DMS 273 (cell line): ENCODE results near the gene OR2T1.
"Not testable (repeated sequence)": the region's sequence is repeated elsewhere in the genome, so short reads cannot be mapped to it uniquely, and the experiment has no call there.

Experiments used
- DNase-seq: peaks from one replicate; lab custom pipeline; 2025; ENCODE audit not compliant: unreplicated experiment; lab: John Stamatoyannopoulos, UW

OR2T1 gene

DNA sequence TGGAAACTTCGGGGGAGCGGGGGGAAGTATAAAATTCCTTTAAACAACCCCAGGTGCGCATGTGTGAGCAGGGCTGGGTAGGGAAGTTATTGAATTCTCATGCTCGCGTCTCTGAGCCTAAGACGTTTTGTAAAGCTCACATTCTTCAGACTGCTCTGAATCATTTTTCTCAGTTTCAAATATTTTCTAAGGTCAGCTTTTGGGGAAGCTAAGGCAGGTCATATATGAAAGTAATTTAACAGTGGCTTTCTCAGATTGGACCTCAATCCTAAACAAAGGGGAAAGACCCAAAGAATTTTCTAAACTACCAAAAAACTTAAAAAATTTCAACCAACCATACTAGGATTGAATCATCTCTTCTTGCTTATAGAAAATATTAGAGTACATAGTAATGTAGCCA lies 32.1 kb downstream of the OR2T1 start:
- DNase-seq: not testable (repeated sequence)

DNA sequence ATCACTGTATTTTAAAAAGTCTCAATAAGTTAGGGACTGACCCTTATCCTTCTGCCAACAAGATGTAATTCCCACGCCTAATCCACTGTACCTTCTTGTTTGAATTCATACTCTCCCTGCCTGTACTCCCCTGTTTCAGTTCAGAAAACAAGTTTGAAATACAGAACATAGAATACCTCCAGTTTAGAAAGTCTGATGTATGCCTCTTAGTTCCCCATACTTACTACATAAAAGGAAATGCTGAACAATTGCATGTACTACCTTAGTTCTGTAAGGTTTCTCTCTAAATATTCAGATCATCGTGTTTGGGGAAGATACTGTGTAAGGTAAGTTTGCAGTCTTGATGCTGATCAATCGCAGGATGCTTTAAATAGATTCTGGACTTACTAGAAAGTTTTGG lies 33.5 kb downstream of the OR2T1 start:
- DNase-seq: not testable (repeated sequence)

DNA sequence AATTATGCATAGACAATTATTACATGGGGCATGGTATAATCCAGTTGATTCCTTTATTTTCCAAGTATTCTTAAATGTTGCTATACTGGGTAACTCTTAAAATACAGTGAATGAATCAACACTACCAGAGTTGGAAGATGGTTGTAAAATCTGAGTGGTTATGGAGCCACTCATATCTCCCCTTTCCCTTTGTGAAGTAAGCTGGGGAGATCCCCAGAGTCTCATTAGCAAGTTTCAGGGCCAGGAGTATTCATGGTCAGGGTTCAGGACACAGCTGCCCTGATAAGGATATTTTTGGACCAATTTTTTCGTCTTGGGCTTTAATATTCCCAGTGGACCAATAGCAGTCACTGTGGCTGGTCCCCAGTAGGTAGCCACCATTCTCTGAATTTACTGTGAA lies 35.8 kb downstream of the OR2T1 start:
- DNase-seq: not testable (repeated sequence)

DNA sequence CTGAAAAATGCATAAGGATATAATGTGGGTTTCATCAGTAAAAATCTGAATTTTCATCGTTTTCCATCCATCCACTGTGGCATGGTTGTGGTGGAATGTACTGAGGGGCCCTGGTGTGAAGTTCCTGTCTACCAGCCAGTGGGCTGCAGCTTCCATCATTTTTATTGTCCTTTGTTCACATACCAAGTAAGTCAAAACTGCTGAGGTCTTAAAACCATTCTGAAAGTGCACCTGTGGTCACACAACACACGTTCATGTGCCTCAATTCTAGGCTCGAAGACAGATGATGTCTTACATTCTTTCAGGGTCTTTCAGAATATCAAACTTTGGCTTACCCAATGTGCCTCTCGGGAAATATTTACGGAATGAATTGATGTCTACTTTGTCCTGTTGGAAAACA lies 36.4 kb downstream of the OR2T1 start:
- not testable (repeated sequence) for DNase-seq

DNA sequence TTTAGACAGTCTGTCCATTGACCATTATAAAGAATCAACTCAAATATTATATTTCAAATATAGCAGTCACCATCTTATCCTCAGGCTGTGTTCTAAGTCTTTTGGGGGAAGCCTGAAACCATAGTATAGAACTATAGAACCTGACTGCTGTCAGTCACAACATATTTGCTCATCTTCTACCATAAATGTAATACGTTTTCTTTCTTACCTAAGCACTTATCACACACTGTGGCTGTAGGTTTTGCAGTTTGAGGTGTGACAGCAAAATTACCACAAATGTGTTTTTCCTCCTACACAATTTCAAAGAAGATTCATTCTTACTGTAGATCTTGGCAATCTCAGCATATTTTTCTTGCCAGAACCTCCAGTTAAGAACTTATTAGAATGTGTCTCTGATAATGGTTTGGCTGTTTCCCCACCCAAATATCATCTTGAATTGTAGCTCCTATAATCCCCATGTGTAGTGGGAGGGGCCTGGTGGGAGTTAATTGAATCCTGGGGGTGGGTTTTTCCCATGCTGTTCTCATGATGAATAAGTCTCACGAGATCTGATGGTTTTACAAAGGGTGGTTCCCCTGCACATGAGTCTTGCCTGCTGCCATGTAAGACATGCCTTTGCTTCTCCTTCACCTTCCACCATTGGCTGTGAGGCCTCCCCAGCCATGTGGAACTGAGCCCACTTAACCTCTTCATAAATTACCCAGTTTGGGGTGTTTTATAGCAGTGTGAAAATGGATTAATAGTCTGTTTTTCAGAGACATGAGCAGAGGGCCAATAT lies 39.8 kb downstream of the OR2T1 start:
- not testable (repeated sequence) for DNase-seq

DNA sequence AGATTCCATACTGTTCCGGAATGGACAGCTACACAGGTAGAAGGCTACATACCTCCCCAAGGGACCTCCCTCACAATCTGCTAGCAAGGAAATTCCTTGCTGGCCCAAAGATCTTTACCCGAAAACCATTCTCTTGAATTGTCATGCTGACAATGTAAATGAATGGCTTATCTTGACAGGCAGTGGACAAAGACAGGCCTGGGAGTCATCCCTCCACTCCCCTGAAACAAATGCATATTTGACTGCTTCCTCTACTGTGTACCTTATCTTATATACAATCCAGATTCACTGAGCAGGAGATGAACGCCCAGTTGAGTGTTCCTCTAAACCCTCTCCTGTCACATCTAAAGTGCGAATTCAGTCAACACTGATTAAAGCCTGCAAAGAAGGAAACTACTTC lies 41.8 kb downstream of the OR2T1 start:
- DNase-seq: not testable (repeated sequence)

DNA sequence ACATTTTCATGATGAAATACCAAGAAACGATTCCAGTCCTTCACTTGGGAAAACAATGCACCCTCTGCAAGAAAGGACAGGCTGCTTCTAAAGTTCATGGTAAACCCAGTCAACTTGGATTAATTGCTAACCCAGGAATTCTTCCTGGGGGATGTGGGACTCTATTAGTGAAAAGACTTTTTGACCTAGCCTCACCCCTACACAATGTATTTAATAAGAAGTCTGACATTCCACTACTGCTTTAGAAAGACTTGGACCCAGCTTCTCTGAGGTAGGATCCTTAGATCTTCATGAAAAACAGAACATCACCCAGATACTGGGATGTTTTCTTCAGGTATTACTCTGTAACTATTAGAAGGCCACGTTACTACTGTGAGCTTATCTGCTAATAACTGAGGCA lies 42.6 kb downstream of the OR2T1 start, which contains the start of gene OR2T2:
Gene OR2T2, plus strand, starts transcription at position 239 of the 400 bp plus-strand sequence. CDS start 7,161 bp downstream, outside the sequence.
- not testable (repeated sequence) for DNase-seq

DNA sequence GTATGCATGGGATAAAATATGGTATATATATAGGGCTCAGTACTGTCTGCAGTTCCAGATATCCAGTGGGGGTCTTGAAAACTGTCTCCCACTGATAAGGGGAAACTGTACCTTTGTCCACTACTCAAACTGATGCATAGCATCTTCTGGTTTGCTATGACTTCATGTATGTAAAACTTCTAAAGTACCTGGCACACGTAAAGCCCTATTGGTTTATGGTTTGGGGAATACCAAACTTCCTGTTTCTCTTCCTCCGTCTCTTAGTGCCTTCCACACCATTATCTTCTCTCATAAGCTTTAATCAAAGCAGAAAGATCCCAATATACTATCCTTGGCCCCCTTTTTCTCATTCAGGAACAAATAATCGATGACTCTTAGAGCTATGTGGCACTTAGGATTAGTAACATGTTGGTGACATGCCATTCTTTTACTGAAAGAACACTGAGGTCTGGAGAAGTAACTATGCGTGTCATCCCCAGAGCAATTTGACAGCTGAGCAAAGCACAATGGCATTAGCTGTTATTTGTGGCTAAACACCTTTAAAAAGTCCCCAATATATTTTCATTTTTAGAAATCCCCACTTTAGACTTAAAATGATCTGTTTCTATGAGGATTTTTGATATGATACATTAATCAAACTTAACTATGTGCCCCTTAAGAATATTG lies 45.7 kb downstream of the OR2T1 start:
- DNase-seq: not testable (repeated sequence)

DNA sequence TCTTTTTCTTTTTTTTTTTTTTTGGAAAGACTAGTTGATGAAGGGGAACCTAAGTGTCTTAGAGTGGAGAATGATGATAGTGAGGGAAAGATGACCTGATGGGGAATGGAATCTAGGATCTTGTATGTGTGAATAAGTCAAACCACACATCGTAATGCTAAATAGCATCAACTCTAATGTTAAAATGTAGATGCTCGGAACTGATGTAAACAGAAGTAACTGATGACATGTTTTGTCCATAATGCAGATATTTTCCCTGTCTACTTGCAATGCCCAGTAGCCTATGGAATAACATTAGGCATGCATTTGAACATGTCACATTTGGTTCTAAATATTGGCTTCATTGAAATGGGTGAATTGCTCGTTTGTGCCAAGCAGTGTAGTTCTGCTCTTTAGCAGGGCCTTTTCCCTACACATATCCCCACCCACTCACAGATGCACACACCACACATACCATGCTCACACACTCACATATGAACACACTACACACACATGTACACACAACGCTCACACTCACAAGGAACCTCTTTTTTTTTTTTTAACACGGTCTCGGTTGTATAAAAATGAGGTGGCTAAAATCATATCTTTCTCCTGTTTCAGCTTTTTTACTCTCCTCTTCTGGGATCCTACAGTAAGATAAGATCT lies 47.1 kb downstream of the OR2T1 start:
- DNase-seq: not testable (repeated sequence)

DNA sequence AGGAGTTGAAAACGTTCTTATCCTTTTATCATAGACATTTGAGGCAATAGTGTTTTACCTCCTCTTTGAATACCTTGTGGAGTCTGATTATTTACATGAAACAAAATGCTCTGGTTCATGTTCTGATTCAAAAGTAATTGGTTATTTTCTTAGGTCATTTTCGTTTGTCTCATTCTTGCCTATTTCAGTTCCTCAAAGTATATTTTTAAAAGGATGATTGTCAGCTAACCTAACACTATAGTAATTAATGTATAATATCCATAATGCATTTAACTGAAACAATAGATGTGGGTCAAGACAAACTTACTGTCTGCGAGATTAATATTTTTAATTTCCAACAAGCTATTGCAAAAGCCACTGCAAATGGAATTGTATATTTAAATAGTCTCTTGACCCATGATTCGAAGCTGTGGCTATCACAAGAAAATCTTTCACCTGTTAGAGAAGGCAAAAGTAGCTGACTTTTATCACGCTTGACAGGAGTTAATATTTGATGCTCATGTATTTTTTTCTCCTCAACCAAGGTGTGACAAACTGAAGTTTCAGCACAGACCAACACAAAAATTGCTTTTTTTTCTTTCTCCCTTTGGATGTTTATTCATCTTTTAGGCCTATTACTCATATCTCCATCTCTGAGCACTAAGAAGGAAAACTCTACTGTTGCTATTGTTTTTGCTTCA lies 47.8 kb downstream of the OR2T1 start:
- DNase-seq: not testable (repeated sequence)

DNA sequence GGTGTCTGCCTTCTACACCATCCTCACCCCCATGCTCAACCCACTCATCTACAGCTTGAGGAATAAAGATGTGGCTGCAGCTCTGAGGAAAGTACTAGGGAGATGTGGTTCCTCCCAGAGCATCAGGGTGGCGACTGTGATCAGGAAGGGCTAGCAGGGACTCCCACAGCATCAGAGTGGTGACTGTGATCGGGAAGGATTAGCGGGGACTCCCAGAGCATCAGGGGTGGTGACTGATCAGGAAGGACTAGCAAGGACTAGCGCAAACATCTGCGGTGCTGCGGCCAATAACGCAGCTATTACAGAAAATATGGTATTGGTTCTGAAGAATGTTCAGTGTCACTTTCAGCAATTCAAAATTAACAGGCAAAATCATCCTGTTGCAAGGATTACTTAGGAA lies 50.8 kb downstream of the OR2T1 start:
- not testable (repeated sequence) for DNase-seq

DNA sequence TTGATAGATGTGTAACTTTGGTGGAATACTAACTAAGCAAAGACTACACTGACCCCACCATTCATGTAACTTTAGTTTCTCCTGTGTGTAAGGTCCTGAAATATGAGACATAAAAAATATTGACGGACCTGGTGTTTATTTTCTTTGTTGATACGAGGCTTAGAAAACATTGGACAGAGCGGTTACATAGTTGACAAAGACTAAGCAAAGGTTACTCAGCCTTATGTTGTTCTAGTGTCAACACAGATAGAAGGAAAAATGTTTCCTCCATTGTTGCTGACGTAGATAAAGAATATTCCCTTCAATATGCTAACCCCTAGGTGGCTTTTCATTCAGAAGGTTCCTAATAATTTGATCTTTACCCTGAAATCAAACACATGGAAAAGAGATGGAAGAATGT lies 52.2 kb downstream of the OR2T1 start:
- DNase-seq: not testable (repeated sequence)

DNA sequence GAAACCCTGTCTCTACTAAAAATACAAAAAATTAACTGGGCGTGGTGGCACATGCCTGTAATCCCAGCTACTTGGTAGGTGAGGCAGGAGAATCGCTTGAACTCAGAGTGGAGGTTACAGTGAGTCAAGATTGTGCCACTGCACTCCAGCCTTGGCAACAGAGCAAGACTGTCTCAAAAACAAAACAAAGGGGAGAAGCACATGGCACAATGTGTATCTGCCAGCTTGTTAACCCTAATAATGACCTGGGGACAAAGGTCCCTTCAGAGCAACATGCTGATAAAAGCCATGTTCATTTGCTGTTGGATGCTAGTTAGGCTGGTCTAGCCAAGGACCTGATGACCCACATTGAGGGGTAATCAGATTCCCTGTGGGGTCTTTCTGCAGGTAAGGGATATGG lies 53.8 kb downstream of the OR2T1 start:
- DNase-seq: not testable (repeated sequence)
